Chondrocyte (in vitro differentiated cells): Measurements from ENCODE around the gene SCAMP2. TPM values are rescaled to one million over a fixed set of nuclear protein-coding genes. Genes with fewer than 3 reads are reported as not detected.

Source experiments
- DNase-seq: peaks from one replicate; pipeline ENCODE4 v3.0.0; 2021; ENCODE audit warnings: mixed read lengths, low spot score
- H3K27ac Mint-ChIP-seq: one replicate; pipeline ENCODE4 v1.8.0; 2021; ENCODE audit warnings: mild to moderate bottlenecking, moderate library complexity, mixed read lengths; ENCODE audit not compliant: unreplicated experiment
- H3K27me3 Mint-ChIP-seq: 2 replicates; pipeline ENCODE4 v1.8.0; 2021; ENCODE audit warnings: low read depth, mixed read lengths
- H3K36me3 Mint-ChIP-seq: 2 replicates; pipeline ENCODE4 v1.8.0; 2021; ENCODE audit warnings: low read depth, mixed read lengths
- H3K4me1 Mint-ChIP-seq: 2 replicates; pipeline ENCODE4 v1.8.0; 2021; ENCODE audit warnings: low read depth, mild to moderate bottlenecking, mixed read lengths
- H3K4me3 Mint-ChIP-seq: one replicate; pipeline ENCODE4 v1.8.0; 2021; ENCODE audit warnings: mild to moderate bottlenecking, moderate library complexity, mixed read lengths; ENCODE audit not compliant: unreplicated experiment
- H3K9me3 Mint-ChIP-seq: 2 replicates; pipeline ENCODE4 v1.8.0; 2021; ENCODE audit warnings: low read depth, mixed read lengths
- total RNA-seq: library from RNA; stranded (reverse); gene quantifications from 3 replicates; pipeline ENCODE4 v1.2.1, GENCODE V29; 2021
- TF ChIP-seq, protein P1 (sequence below): fragments of 200-600 bp; sonication (generic); IDR thresholded peaks from 2 replicates; pipeline ENCODE4 v1.5.0; 2021; ENCODE audit warnings: antibody characterized with exemption, mild to moderate bottlenecking, moderate library complexity

The SCAMP2 gene
- total RNA-seq, 1 donor from 2014 or later = 67.9 TPM

DNA sequence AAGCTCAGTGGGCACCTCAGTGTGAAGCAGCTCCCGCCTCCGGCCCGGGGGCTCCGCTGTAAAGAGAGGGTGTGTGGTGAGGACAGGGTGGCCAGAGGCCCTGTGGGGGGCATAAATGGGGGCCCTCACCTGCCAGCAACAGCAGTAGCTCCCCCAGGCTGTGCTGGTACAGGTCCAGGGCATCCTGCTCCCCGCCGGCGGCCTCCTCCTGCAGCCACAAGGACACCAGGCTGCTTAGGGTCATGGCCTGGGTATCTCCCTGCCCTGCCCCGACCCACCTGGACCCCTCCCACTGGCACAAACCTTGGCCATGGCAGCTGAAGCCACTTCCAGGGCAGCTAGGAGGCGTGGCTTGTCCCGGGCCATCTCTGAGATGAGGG lies 35.0 kb downstream of the SCAMP2 start:
- no peak for DNase-seq
- Mint-ChIP-seq H3K27me3 (no peaks in the 10 kb centered on the region), H3K4me1 (peaks cover 17% of the 10 kb centered on the region), H3K27ac (no peak overlapping the region), H3K9me3 (no peaks in the 10 kb centered on the region), H3K4me3 (no peak overlapping the region), H3K36me3 (peaks cover 5% of the 10 kb centered on the region)
- TF ChIP-seq, protein P1, sequence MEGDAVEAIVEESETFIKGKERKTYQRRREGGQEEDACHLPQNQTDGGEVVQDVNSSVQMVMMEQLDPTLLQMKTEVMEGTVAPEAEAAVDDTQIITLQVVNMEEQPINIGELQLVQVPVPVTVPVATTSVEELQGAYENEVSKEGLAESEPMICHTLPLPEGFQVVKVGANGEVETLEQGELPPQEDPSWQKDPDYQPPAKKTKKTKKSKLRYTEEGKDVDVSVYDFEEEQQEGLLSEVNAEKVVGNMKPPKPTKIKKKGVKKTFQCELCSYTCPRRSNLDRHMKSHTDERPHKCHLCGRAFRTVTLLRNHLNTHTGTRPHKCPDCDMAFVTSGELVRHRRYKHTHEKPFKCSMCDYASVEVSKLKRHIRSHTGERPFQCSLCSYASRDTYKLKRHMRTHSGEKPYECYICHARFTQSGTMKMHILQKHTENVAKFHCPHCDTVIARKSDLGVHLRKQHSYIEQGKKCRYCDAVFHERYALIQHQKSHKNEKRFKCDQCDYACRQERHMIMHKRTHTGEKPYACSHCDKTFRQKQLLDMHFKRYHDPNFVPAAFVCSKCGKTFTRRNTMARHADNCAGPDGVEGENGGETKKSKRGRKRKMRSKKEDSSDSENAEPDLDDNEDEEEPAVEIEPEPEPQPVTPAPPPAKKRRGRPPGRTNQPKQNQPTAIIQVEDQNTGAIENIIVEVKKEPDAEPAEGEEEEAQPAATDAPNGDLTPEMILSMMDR = no peak

DNA sequence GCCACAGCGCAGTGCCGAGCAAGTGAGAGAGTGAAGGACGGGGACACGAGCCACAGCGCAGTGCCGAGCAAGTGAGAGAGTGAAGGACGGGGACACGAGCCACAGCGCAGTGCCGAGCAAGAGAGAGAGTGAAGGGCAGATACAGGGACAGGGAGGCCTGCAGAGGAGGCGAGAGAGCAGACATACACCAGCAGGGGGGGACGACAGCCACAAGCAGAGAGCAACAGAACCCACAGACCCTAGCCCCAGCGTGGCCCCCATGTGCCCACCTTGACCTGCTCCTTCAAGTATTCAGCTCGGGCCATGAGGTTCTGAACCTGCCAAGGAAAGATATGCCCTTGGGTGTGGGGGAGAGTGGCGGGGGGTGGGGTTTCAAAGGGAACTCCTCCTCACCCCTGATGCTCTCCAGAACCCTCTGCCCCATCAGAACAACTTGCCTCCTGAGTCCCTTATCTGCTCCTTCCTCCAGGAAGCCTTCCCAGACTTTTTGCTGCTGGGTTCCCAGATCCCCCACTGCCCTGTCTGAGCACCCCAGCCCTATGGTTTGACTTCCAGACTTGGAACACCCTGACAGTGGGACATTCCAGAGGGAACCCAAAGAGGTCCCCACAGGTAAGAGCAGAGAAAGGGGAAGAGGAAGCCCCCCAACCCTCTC lies 35.6 kb downstream of the SCAMP2 start:
- DNase-seq = no peak
- Mint-ChIP-seq H3K4me1 (peaks cover 15% of the 10 kb centered on the region), H3K36me3 (peaks cover 5% of the 10 kb centered on the region), H3K27ac (no peak overlapping the region), H3K4me3 (no peak overlapping the region), H3K9me3 (no peaks in the 10 kb centered on the region), H3K27me3 (no peaks in the 10 kb centered on the region)
- TF ChIP-seq, protein P1 = peak; percentile 35

DNA sequence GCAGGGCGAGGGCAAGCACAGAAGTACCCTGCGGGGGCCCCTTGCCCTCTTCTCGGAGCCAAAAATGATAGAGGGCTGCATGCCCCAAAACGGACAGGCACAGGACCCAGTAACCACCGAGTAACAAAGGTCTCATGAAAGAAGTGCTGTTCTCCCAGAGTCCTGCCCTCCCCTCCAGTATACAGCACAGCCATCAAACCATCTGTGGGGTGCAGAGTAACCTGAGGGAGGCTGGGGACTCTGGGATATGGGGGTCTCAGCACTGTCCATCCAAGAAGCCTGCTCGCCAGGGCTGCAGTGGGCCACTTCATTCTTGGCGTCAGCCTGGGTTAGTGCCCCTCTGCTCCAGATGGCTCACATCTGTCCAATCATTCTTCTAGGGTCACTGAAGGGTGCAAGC lies 36.3 kb downstream of the SCAMP2 start:
- peaks cover 5% of the 10 kb centered on the region for H3K36me3 Mint-ChIP-seq
- H3K27me3 Mint-ChIP-seq = no peaks in the 10 kb centered on the region
- no peaks in the 10 kb centered on the region for H3K9me3 Mint-ChIP-seq
- H3K27ac Mint-ChIP-seq = no peak overlapping the region
- H3K4me1 Mint-ChIP-seq = peaks cover 9% of the 10 kb centered on the region
- no peak for DNase-seq
- no peak overlapping the region for H3K4me3 Mint-ChIP-seq
- TF ChIP-seq, protein P1 = no peak

DNA sequence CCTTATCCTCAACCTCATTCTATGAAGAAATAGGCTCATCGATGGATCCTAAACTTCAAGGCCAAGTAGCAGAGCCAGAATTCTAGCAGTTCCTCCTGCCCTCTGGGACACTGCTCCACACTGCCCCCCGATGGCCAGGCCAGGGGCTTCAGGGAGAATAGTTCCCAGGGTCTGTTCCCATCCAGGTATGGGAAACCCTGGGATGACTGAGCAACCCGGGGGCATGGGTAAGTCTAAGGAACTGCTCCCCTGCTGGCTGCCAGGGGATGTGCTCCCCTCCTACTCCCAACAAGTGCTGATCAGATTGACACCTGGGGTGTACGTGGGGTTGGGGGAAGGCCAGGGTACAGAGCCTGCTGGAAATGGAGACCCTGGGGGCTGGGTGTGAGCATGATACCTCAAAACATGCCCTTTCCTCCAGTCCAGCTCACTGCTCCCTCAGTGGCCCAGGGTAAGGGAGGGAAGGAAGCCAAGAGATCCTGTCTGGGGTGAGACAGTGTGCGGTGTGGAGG lies 37.8 kb downstream of the SCAMP2 start:
- Mint-ChIP-seq H3K36me3 (peaks cover 3% of the 10 kb centered on the region), H3K27ac (no peak overlapping the region), H3K27me3 (no peaks in the 10 kb centered on the region), H3K4me3 (no peak overlapping the region), H3K4me1 (no peaks in the 10 kb centered on the region), H3K9me3 (no peaks in the 10 kb centered on the region)
- TF ChIP-seq, protein P1 = peak; percentile 83
- no peak for DNase-seq

DNA sequence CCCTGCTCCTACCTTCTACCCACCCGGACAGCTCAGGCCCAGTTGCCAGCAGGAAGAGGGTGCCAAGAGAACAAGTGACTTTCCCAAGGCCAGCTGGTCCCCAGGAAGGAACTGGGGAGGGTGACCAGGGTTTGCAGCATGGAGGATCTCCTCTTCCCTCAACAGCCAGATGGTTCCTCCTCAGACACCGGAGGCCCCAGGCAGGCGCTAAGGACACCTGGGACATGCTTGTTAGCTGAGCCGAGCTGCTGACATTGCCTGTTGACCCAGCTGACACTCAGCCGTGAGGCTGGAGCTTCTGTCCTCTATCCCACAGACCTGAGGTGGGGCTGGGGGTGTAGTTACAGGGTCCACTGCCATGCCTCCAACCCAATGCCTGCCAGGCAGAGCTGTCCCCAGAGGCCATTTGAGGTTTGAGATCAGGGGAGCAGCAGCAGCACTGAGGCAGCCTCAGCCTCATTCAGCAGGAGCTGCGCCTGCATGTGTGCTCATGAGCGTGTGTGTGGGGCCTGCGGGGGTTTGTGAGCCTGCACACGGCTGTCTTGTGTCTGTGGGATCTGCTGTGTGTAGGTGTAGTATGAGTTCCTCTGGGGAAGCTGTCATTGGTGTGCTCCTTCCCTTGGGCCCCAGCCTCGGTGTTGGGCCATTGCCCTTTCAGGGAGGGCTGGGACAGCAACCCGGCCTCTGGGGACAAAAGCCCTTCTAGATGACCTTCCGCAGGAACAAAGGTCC lies 39.6 kb downstream of the SCAMP2 start:
- H3K36me3 Mint-ChIP-seq = peaks cover 3% of the 10 kb centered on the region
- H3K27ac Mint-ChIP-seq = no peak overlapping the region
- H3K27me3 Mint-ChIP-seq = no peaks in the 10 kb centered on the region
- no peaks in the 10 kb centered on the region for H3K9me3 Mint-ChIP-seq
- TF ChIP-seq, protein P1 = no peak
- H3K4me1 Mint-ChIP-seq = no peaks in the 10 kb centered on the region
- H3K4me3 Mint-ChIP-seq = no peak overlapping the region
- DNase-seq = no peak
